Measurements from ENCODE around the gene PRMT1.

PRMT1 gene

GRCh38 chr19:49651029-49651819 lies 25.8 kb upstream of the PRMT1 start:
- DNase-seq (ENCODE audit: low read depth in 3 of 3) = no peak

GRCh38 chr19:49651820-49652550 lies 25.1 kb upstream of the PRMT1 start:
- DNase-seq (ENCODE audit: low read depth in 3 of 3) = no peak

- no peak for DNase-seq (ENCODE audit: low read depth in 3 of 3)
Measured at GRCh38 chr19:49652551-49653465, 24.3 kb upstream of the PRMT1 start.

- no peak for DNase-seq (ENCODE audit: low read depth in 3 of 3)
Measured at GRCh38 chr19:49653466-49653806, 23.6 kb upstream of the PRMT1 start.

GRCh38 chr19:49654581-49654980 lies 22.5 kb upstream of the PRMT1 start:
- no peak for DNase-seq (ENCODE audit: low read depth in 3 of 3)

- no peak for DNase-seq (ENCODE audit: low read depth in 3 of 3)
Measured at GRCh38 chr19:49655570-49656455, 21.3 kb upstream of the PRMT1 start.

GRCh38 chr19:49656456-49657109 lies 20.5 kb upstream of the PRMT1 start:
- DNase-seq (ENCODE audit: low read depth in 3 of 3) = no peak

- no peak for DNase-seq (ENCODE audit: low read depth in 3 of 3)
Measured at GRCh38 chr19:49657493-49658138, 19.5 kb upstream of the PRMT1 start.

- no peak for DNase-seq (ENCODE audit: low read depth in 3 of 3)
Measured at GRCh38 chr19:49658139-49658517, 18.9 kb upstream of the PRMT1 start.

- no peak for DNase-seq (ENCODE audit: low read depth in 3 of 3)
Measured at GRCh38 chr19:49658566-49659442, 18.3 kb upstream of the PRMT1 start.

GRCh38 chr19:49660338-49660961 lies 16.6 kb upstream of the PRMT1 start:
- DNase-seq (ENCODE audit: low read depth in 3 of 3) = no peak

GRCh38 chr19:49662011-49662410 lies 15.1 kb upstream of the PRMT1 start:
- DNase-seq (ENCODE audit: low read depth in 3 of 3) = no peak

- DNase-seq (ENCODE audit: low read depth in 3 of 3) = no peak
Measured at GRCh38 chr19:49663224-49663623, 13.8 kb upstream of the PRMT1 start.

GRCh38 chr19:49664171-49665035 lies 12.7 kb upstream of the PRMT1 start:
- peak; percentile 85 to 95 (median 87) for DNase-seq (ENCODE audit: low read depth in 3 of 3)

GRCh38 chr19:49665036-49665350 lies 12.1 kb upstream of the PRMT1 start:
- DNase-seq (ENCODE audit: low read depth in 3 of 3) = no peak

GRCh38 chr19:49665351-49666119 lies 11.5 kb upstream of the PRMT1 start, which contains the start of the genes BCL2L12 and IRF3:
Gene BCL2L12, plus strand, starts transcription at chr19:49665933. Its CDS starts 760 bp downstream, at chr19:49666693.
Gene IRF3, minus strand, starts transcription at chr19:49665857. Its CDS starts 1,019 bp downstream, at chr19:49664838.
- DNase-seq (ENCODE audit: low read depth in 3 of 3) = peak; percentile 98 to 99 (median 99)

GRCh38 chr19:49666120-49666444 lies 11.0 kb upstream of the PRMT1 start:
- no peak for DNase-seq (ENCODE audit: low read depth in 3 of 3)

Data from stimulated activated CD4-positive, alpha-beta T cell treated with anti-CD3 and anti-CD28 coated beads, TNF-alpha, amount 100 ng/mL, for 4 hours (primary cell).